Type B pancreatic cell (in vitro differentiated cells): ENCODE results near the gene TAPBP. TPM values are rescaled to one million over a fixed set of nuclear protein-coding genes. Genes with fewer than 3 reads are reported as not detected.
A peak's percentile ranks its signal among the peaks of the same experiment; 100 is the strongest.

ENCODE experiments used
- DNase-seq: peaks from one replicate; pipeline ENCODE4 v3.0.0; 2021; ENCODE audit warnings: mixed read lengths; ENCODE audit not compliant: unreplicated experiment; ENCODE audit errors: extremely low spot score
- H3K27ac Mint-ChIP-seq: 2 replicates; pipeline ENCODE4 v1.8.0; 2021; ENCODE audit warnings: mild to moderate bottlenecking, mixed read lengths
- H3K27me3 Mint-ChIP-seq: 2 replicates; pipeline ENCODE4 v1.8.0; 2021; ENCODE audit warnings: mixed read lengths
- H3K36me3 Mint-ChIP-seq: 2 replicates; pipeline ENCODE4 v1.8.0; 2021; ENCODE audit warnings: mixed read lengths
- H3K4me1 Mint-ChIP-seq: one replicate; pipeline ENCODE4 v1.8.0; 2021; ENCODE audit warnings: mixed read lengths; ENCODE audit not compliant: unreplicated experiment
- H3K4me3 Mint-ChIP-seq: 2 replicates; pipeline ENCODE4 v1.8.0; 2021; ENCODE audit warnings: mild to moderate bottlenecking, mixed read lengths
- H3K9me3 Mint-ChIP-seq: 2 replicates; pipeline ENCODE4 v1.8.0; 2021; ENCODE audit warnings: mixed read lengths
- total RNA-seq: library from RNA; stranded (reverse); gene quantifications from 2 replicates; pipeline ENCODE4 v1.2.1, GENCODE V29; 2021; ENCODE audit warnings: low replicate concordance
- TF ChIP-seq, protein P1 (sequence below): fragments of 200-600 bp; sonication (generic); conservative IDR thresholded peaks from 2 replicates; pipeline ENCODE4 v1.5.0; 2021; ENCODE audit warnings: antibody characterized with exemption, mild to moderate bottlenecking

TAPBP gene
- total RNA-seq, 1 donor from 2014 or later = 71.4 TPM

DNA sequence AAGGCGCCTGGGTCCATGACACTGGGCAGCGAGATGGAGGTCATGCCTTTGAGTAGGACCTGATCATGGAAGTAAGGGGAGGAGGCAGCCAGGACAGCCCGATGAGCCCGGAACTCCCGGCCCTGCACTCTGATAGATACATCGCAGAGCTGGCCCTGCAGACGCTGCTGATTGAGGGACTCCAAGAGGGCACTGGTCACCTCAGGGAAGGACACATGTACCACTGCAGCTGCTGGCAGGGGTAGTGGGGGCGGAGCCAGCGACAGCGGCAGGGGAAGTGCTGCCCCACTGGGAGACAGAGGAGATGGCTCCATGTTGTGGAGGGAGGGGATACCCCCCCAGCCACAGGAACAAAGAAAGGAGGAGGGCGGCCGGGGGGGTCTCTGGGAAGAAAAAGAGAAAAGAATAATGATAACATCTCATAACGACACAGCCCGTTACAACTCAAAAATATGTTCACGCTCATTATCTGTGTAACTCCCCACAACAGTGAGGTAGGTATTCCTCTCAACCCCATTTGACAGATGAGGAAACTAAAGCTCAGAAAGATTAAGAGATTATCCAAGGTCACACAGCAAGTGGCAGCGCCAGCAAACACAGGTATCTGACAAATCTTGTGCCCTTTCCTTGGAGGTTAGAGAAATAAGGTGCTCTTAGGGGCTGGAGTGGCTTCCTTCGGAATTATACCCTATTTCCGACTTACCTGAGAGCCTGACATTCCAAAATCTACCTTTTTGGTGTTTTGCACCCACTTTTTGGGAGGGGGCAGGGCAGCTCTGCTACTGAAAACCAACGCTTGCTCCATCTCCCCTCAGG, 2.9 kb upstream of the TAPBP start:
- H3K4me1 Mint-ChIP-seq = peaks cover 57% of the 10 kb centered on the region
- H3K9me3 Mint-ChIP-seq = no peaks in the 10 kb centered on the region
- H3K36me3 Mint-ChIP-seq = peaks cover 9% of the 10 kb centered on the region

DNA sequence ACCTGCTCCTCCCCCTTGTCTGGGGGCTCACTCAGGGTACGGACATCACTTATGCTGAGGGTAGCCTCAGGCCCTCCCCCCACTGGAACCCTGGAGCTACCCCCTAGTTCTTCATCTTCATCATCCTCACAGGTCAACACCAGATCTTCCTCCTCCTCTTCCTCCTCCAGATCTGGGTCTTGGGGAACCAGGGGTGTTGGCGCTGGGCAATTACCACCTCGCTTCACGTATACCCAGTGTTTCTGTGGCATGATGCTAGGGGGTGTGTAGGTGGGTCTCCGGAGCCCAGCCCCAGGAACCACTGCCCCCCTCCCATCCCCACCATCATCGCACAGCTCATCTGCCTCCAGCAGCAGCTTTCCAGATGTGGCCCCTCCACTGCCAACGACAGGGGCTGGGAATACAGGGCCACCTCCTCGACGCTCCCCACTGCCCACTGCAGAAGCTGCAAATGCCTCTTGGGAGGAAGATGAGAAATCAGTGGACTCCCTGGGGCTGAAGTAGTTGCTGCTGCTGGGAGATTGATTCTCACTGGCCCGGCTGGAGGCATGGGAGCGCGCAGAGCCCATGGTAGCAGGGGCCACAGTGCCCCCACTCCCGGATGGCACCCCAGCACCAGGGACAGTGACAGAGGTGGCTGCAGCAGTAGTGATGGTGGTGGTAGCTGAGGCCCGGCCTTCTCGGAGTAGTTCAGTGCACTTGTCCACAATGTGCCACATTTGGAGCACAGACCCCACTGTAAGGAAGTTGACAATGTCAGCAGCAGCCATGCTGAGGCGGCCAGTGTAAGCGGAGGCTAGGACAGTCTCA, 2.1 kb upstream of the TAPBP start:
- H3K27me3 Mint-ChIP-seq = peaks cover 5% of the 10 kb centered on the region
- TF ChIP-seq, protein P1, sequence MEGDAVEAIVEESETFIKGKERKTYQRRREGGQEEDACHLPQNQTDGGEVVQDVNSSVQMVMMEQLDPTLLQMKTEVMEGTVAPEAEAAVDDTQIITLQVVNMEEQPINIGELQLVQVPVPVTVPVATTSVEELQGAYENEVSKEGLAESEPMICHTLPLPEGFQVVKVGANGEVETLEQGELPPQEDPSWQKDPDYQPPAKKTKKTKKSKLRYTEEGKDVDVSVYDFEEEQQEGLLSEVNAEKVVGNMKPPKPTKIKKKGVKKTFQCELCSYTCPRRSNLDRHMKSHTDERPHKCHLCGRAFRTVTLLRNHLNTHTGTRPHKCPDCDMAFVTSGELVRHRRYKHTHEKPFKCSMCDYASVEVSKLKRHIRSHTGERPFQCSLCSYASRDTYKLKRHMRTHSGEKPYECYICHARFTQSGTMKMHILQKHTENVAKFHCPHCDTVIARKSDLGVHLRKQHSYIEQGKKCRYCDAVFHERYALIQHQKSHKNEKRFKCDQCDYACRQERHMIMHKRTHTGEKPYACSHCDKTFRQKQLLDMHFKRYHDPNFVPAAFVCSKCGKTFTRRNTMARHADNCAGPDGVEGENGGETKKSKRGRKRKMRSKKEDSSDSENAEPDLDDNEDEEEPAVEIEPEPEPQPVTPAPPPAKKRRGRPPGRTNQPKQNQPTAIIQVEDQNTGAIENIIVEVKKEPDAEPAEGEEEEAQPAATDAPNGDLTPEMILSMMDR = no peak
- peaks cover 9% of the 10 kb centered on the region for H3K36me3 Mint-ChIP-seq
- H3K9me3 Mint-ChIP-seq = no peaks in the 10 kb centered on the region
- peak overlapping the region; percentile 100 for H3K4me3 Mint-ChIP-seq
- H3K27ac Mint-ChIP-seq = peak overlapping the region; percentile 93
- no peak for DNase-seq
- peaks cover 53% of the 10 kb centered on the region for H3K4me1 Mint-ChIP-seq

More for the DNA sequence above, 2.9 kb upstream of the TAPBP start:
- DNase-seq = no peak
- TF ChIP-seq, protein P1 = no peak
- H3K27ac Mint-ChIP-seq = peak overlapping the region; percentile 71
- H3K27me3 Mint-ChIP-seq = peaks cover 5% of the 10 kb centered on the region
- peak overlapping the region; percentile 100 for H3K4me3 Mint-ChIP-seq

DNA sequence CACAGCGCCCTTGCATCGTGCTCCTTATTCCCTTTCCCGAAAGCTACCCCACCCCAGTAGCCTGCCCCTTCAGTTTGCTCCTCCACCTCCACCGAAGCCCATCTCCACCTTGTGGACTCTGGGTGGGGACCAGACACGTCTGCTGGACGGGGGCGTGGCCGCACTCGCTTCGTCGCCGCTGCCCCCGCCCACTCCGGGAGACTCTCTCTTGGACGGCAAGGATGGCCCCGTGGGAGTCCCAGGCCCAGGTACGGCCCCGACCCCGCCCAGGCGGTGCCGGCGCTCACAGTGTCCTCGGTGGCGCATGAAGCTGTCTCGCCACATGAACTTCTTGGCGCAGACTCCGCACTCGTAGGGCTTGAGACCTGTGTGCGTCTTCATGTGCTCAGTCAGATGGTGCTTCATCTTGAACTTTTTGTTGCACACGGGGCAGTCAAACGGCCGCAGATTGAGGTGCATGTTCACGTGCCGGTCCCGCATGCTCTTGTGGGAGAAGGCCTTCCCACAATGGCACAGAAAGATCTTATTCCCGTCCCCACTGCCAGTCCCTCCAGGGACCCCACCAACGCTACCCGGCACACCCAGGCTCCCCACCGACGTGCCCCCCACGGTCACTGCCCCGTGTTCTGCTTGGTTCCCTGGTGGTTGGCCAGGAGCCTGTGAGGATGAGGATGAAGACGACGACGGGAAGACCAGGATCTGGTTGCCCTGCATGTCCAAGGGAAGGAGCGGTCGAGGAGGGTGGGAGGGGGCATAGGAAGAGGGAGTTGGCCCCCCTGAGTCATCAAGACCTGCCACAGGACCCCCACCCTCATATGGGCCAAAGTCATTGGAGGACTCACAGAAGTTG, 1.3 kb upstream of the TAPBP start:
- Mint-ChIP-seq H3K4me1 (peaks cover 48% of the 10 kb centered on the region), H3K27ac (peak overlapping the region; percentile 93), H3K36me3 (peaks cover 5% of the 10 kb centered on the region), H3K4me3 (peak overlapping the region; percentile 100), H3K27me3 (peaks cover 5% of the 10 kb centered on the region), H3K9me3 (no peaks in the 10 kb centered on the region)
- TF ChIP-seq, protein P1 = no peak
- DNase-seq = no peak

DNA sequence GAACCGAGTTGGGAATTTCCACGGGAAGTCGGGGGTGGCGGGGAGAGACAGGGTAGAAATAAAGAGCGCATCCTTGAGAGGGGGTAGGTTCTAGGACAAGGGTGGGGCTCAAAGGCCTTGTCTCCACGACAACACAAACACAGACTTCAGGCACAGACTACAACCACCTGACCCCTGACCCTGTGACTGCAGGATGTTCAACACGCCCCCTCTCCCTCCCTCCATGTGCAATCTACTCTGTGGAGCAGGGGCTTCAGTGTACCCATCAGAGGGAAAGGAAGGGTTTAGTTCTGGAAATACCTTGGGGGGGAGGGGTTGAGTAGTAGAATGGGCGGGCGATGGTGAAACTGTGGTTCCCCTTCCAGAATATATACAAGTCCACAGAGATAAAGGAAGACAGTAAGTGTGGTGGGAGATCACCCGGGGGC, 651 bp upstream of the TAPBP start:
- Mint-ChIP-seq H3K27ac (peak overlapping the region; percentile 93), H3K36me3 (peaks cover 5% of the 10 kb centered on the region), H3K27me3 (peaks cover 5% of the 10 kb centered on the region), H3K4me3 (peak overlapping the region; percentile 100), H3K4me1 (peaks cover 41% of the 10 kb centered on the region), H3K9me3 (no peaks in the 10 kb centered on the region)
- TF ChIP-seq, protein P1 = no peak
- no peak for DNase-seq

DNA sequence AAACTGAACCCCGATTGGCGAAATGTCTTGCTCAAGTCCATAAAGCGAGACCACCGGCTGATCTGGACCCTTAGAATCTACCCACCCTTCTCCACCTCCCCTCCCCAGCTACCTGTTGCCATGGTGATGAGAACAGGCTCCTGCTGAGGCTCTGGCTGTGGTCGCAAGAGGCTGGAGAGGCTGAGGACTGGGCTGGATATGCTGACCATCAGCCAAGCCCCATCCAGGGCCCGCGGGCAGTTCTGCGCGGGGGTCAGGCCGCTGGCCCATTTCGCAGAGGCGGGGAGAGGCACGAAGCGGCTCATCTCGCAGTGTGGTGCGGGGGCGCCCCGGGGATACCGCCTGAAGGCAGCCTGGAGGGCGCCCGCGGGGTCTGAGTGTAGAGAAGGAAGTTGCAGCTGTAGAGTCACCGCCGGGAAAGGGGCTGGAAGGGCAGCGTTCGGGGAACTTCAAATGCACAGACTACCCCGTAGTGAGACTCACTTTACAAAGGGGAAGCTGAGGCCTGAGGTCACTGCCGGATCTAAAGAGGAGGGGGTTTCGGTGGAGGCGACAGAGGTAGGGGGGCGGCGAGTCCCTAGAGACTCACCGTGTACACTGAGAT, 671 bp downstream of the TAPBP start:
- H3K36me3 Mint-ChIP-seq = peaks cover 5% of the 10 kb centered on the region
- DNase-seq = no peak
- H3K4me3 Mint-ChIP-seq = peak overlapping the region; percentile 100
- peaks cover 29% of the 10 kb centered on the region for H3K4me1 Mint-ChIP-seq
- TF ChIP-seq, protein P1 = no peak
- peaks cover 5% of the 10 kb centered on the region for H3K27me3 Mint-ChIP-seq
- H3K9me3 Mint-ChIP-seq = no peaks in the 10 kb centered on the region
- H3K27ac Mint-ChIP-seq = peak overlapping the region; percentile 93
